ENCODE data around the gene RIPOR3.
"Not testable (repeated sequence)": the region's sequence is repeated elsewhere in the genome, so short reads cannot be mapped to it uniquely, and the experiment has no call there.

The RIPOR3 gene

GRCh38 chr20:50600281-50600895 lies 91.0 kb downstream of the RIPOR3 start:
- no peaks in the 10 kb centered on the region for H3K4me1 Mint-ChIP-seq
- H3K27ac Mint-ChIP-seq (ENCODE audit: low read depth) = no peak overlapping the region
- no peaks in the 10 kb centered on the region for H3K9me3 Mint-ChIP-seq
- ATAC-seq (replicated peaks; ENCODE audit: extremely low read depth, poor library complexity, severe bottlenecking) (no peak), DNase-seq (ENCODE audit: low spot score in 2 of 2) (no peak)
- no peak overlapping the region for H3K4me3 Mint-ChIP-seq
- H3K27me3 Mint-ChIP-seq = peaks cover 29% of the 10 kb centered on the region
- peaks cover 12% of the 10 kb centered on the region for H3K36me3 Mint-ChIP-seq (ENCODE audit: insufficient read depth)

GRCh38 chr20:50598768-50599167 lies 92.6 kb downstream of the RIPOR3 start:
- H3K27ac Mint-ChIP-seq (ENCODE audit: low read depth); H3K4me3 Mint-ChIP-seq; H3K9me3 Mint-ChIP-seq: not testable (repeated sequence)

GRCh38 chr20:50598074-50598473 lies 93.3 kb downstream of the RIPOR3 start:
- no peak overlapping the region for H3K27ac Mint-ChIP-seq (ENCODE audit: low read depth)
- H3K36me3 Mint-ChIP-seq (ENCODE audit: insufficient read depth) = peaks cover 13% of the 10 kb centered on the region
- H3K27me3 Mint-ChIP-seq = peaks cover 15% of the 10 kb centered on the region
- no peak for DNase-seq (ENCODE audit: low spot score in 2 of 2)
- no peak overlapping the region for H3K4me3 Mint-ChIP-seq
- no peak for ATAC-seq (replicated peaks; ENCODE audit: extremely low read depth, poor library complexity, severe bottlenecking)
- no peaks in the 10 kb centered on the region for H3K9me3 Mint-ChIP-seq
- H3K4me1 Mint-ChIP-seq = no peaks in the 10 kb centered on the region

More at GRCh38 chr20:50598768-50599167, 92.6 kb downstream of the RIPOR3 start:
- not testable (repeated sequence) for ATAC-seq (replicated peaks; ENCODE audit: extremely low read depth, poor library complexity, severe bottlenecking); DNase-seq (ENCODE audit: low spot score in 2 of 2); H3K4me1 Mint-ChIP-seq
- H3K27me3 Mint-ChIP-seq = peaks cover 22% of the 10 kb centered on the region
- H3K36me3 Mint-ChIP-seq (ENCODE audit: insufficient read depth) = peaks cover 13% of the 10 kb centered on the region

GRCh38 chr20:50597406-50597969 lies 93.9 kb downstream of the RIPOR3 start:
- no peaks in the 10 kb centered on the region for H3K9me3 Mint-ChIP-seq
- no peak overlapping the region for H3K4me3 Mint-ChIP-seq
- DNase-seq (ENCODE audit: low spot score in 2 of 2) = no peak
- no peak for ATAC-seq (replicated peaks; ENCODE audit: extremely low read depth, poor library complexity, severe bottlenecking)
- peak overlapping the region; percentile 79 for H3K27ac Mint-ChIP-seq (ENCODE audit: low read depth)
- H3K27me3 Mint-ChIP-seq = peaks cover 9% of the 10 kb centered on the region
- peaks cover 10% of the 10 kb centered on the region for H3K36me3 Mint-ChIP-seq (ENCODE audit: insufficient read depth)
- H3K4me1 Mint-ChIP-seq = no peaks in the 10 kb centered on the region

GRCh38 chr20:50596694-50597021 lies 94.7 kb downstream of the RIPOR3 start:
- Mint-ChIP-seq H3K27me3 (peaks cover 9% of the 10 kb centered on the region), H3K9me3 (no peaks in the 10 kb centered on the region), H3K4me3 (no peak overlapping the region), H3K4me1 (no peaks in the 10 kb centered on the region), H3K27ac (ENCODE audit: low read depth) (peak overlapping the region; percentile 79), H3K36me3 (ENCODE audit: insufficient read depth) (peaks cover 10% of the 10 kb centered on the region)
- ATAC-seq (replicated peaks; ENCODE audit: extremely low read depth, poor library complexity, severe bottlenecking) (no peak), DNase-seq (ENCODE audit: low spot score in 2 of 2) (no peak)

GRCh38 chr20:50595988-50596693 lies 95.2 kb downstream of the RIPOR3 start:
- H3K36me3 Mint-ChIP-seq (ENCODE audit: insufficient read depth) = peaks cover 13% of the 10 kb centered on the region
- no peaks in the 10 kb centered on the region for H3K9me3 Mint-ChIP-seq
- H3K4me1 Mint-ChIP-seq = no peaks in the 10 kb centered on the region
- ATAC-seq (replicated peaks; ENCODE audit: extremely low read depth, poor library complexity, severe bottlenecking) (no peak), DNase-seq (ENCODE audit: low spot score in 2 of 2) (no peak)
- peaks cover 9% of the 10 kb centered on the region for H3K27me3 Mint-ChIP-seq
- no peak overlapping the region for H3K4me3 Mint-ChIP-seq
- peak overlapping the region; percentile 79 for H3K27ac Mint-ChIP-seq (ENCODE audit: low read depth)

GRCh38 chr20:50595433-50595895 lies 95.9 kb downstream of the RIPOR3 start:
- Mint-ChIP-seq H3K9me3 (no peaks in the 10 kb centered on the region), H3K36me3 (ENCODE audit: insufficient read depth) (peaks cover 13% of the 10 kb centered on the region), H3K27ac (ENCODE audit: low read depth) (no peak overlapping the region), H3K4me1 (no peaks in the 10 kb centered on the region), H3K4me3 (no peak overlapping the region), H3K27me3 (peaks cover 2% of the 10 kb centered on the region)
- no peak for ATAC-seq (replicated peaks; ENCODE audit: extremely low read depth, poor library complexity, severe bottlenecking)
- DNase-seq (ENCODE audit: low spot score in 2 of 2) = no peak

GRCh38 chr20:50594591-50595432 lies 96.5 kb downstream of the RIPOR3 start:
- no peak for DNase-seq (ENCODE audit: low spot score in 2 of 2)
- H3K4me1 Mint-ChIP-seq = no peaks in the 10 kb centered on the region
- H3K4me3 Mint-ChIP-seq = no peak overlapping the region
- no peaks in the 10 kb centered on the region for H3K27me3 Mint-ChIP-seq
- no peak overlapping the region for H3K27ac Mint-ChIP-seq (ENCODE audit: low read depth)
- no peaks in the 10 kb centered on the region for H3K9me3 Mint-ChIP-seq
- ATAC-seq (replicated peaks; ENCODE audit: extremely low read depth, poor library complexity, severe bottlenecking) = peak; percentile 19
- H3K36me3 Mint-ChIP-seq (ENCODE audit: insufficient read depth) = peaks cover 12% of the 10 kb centered on the region

GRCh38 chr20:50594231-50594590 lies 97.1 kb downstream of the RIPOR3 start:
- Mint-ChIP-seq H3K9me3 (no peaks in the 10 kb centered on the region), H3K36me3 (ENCODE audit: insufficient read depth) (peaks cover 16% of the 10 kb centered on the region), H3K4me3 (no peak overlapping the region), H3K27ac (ENCODE audit: low read depth) (no peak overlapping the region), H3K4me1 (no peaks in the 10 kb centered on the region), H3K27me3 (no peaks in the 10 kb centered on the region)
- no peak for ATAC-seq (replicated peaks; ENCODE audit: extremely low read depth, poor library complexity, severe bottlenecking)
- DNase-seq (ENCODE audit: low spot score in 2 of 2) = no peak

GRCh38 chr20:50593005-50593335 lies 98.4 kb downstream of the RIPOR3 start:
- H3K4me1 Mint-ChIP-seq = peaks cover 4% of the 10 kb centered on the region
- peaks cover 19% of the 10 kb centered on the region for H3K36me3 Mint-ChIP-seq (ENCODE audit: insufficient read depth)
- H3K4me3 Mint-ChIP-seq = no peak overlapping the region
- H3K27ac Mint-ChIP-seq (ENCODE audit: low read depth) = no peak overlapping the region
- no peaks in the 10 kb centered on the region for H3K9me3 Mint-ChIP-seq
- DNase-seq (ENCODE audit: low spot score in 2 of 2) = no peak
- no peaks in the 10 kb centered on the region for H3K27me3 Mint-ChIP-seq
- ATAC-seq (replicated peaks; ENCODE audit: extremely low read depth, poor library complexity, severe bottlenecking) = no peak

- ATAC-seq (replicated peaks; ENCODE audit: extremely low read depth, poor library complexity, severe bottlenecking) = no peak
- no peak overlapping the region for H3K4me3 Mint-ChIP-seq
- no peaks in the 10 kb centered on the region for H3K9me3 Mint-ChIP-seq
- peaks cover 18% of the 10 kb centered on the region for H3K36me3 Mint-ChIP-seq (ENCODE audit: insufficient read depth)
- no peak for DNase-seq (ENCODE audit: low spot score in 2 of 2)
- H3K27me3 Mint-ChIP-seq = no peaks in the 10 kb centered on the region
- H3K4me1 Mint-ChIP-seq = peaks cover 6% of the 10 kb centered on the region
- H3K27ac Mint-ChIP-seq (ENCODE audit: low read depth) = no peak overlapping the region
Observed at GRCh38 chr20:50592282-50593004, 98.9 kb downstream of the RIPOR3 start.

- no peaks in the 10 kb centered on the region for H3K9me3 Mint-ChIP-seq
- no peaks in the 10 kb centered on the region for H3K27me3 Mint-ChIP-seq
- H3K4me1 Mint-ChIP-seq = peaks cover 6% of the 10 kb centered on the region
- peaks cover 21% of the 10 kb centered on the region for H3K36me3 Mint-ChIP-seq (ENCODE audit: insufficient read depth)
- no peak for DNase-seq (ENCODE audit: low spot score in 2 of 2)
- H3K27ac Mint-ChIP-seq (ENCODE audit: low read depth) = no peak overlapping the region
- H3K4me3 Mint-ChIP-seq = no peak overlapping the region
- no peak for ATAC-seq (replicated peaks; ENCODE audit: extremely low read depth, poor library complexity, severe bottlenecking)
Observed at GRCh38 chr20:50591233-50591852, 100.0 kb downstream of the RIPOR3 start.

Measured in central memory CD8-positive, alpha-beta T cell (primary cell).